ENCODE data around the gene UBA6. TPM values are rescaled to one million over a fixed set of nuclear protein-coding genes. Genes with fewer than 3 reads are reported as not detected.
"Not testable (repeated sequence)": the region's sequence is repeated elsewhere in the genome, so short reads cannot be mapped to it uniquely, and the experiment has no call there.

The UBA6 gene
- total RNA-seq, 1 donor from 2014 or later = 145 TPM

GRCh38 chr4:67713529-67714247, 12.7 kb upstream of the UBA6 start:
- Histone ChIP-seq H3K27me3 (ENCODE audit: control insufficient read depth, insufficient read depth, low read length) (no peaks in the 10 kb centered on the region), H3K36me3 (ENCODE audit: control insufficient read depth, insufficient read depth, low read length) (peaks cover 6% of the 10 kb centered on the region), H3K4me3 (ENCODE audit: low read depth, low read length) (no peak overlapping the region)
- FAIRE-seq (no peak), DNase-seq (ENCODE audit: low read depth) (peak; percentile 86)
- no peak for TF ChIP-seq CTCF (IDR thresholded peaks at IDR 0.05; ENCODE audit: insufficient read depth, low read length, severe bottlenecking)

GRCh38 chr4:67712650-67713528, 11.9 kb upstream of the UBA6 start:
- no peak for FAIRE-seq
- Histone ChIP-seq H3K4me3 (ENCODE audit: low read depth, low read length) (no peak overlapping the region), H3K36me3 (ENCODE audit: control insufficient read depth, insufficient read depth, low read length) (peaks cover 6% of the 10 kb centered on the region), H3K27me3 (ENCODE audit: control insufficient read depth, insufficient read depth, low read length) (no peaks in the 10 kb centered on the region)
- no peak for TF ChIP-seq CTCF (IDR thresholded peaks at IDR 0.05; ENCODE audit: insufficient read depth, low read length, severe bottlenecking)
- DNase-seq (ENCODE audit: low read depth) = no peak

GRCh38 chr4:67712000-67712625, 11.2 kb upstream of the UBA6 start:
- Histone ChIP-seq H3K36me3 (ENCODE audit: control insufficient read depth, insufficient read depth, low read length) (peaks cover 6% of the 10 kb centered on the region), H3K27me3 (ENCODE audit: control insufficient read depth, insufficient read depth, low read length) (no peaks in the 10 kb centered on the region), H3K4me3 (ENCODE audit: low read depth, low read length) (no peak overlapping the region)
- DNase-seq (ENCODE audit: low read depth) (no peak), FAIRE-seq (no peak)
- TF ChIP-seq CTCF (IDR thresholded peaks at IDR 0.05; ENCODE audit: insufficient read depth, low read length, severe bottlenecking) = no peak

- H3K4me3 ChIP-seq (ENCODE audit: low read depth, low read length); H3K27me3 ChIP-seq (ENCODE audit: control insufficient read depth, insufficient read depth, low read length); DNase-seq (ENCODE audit: low read depth); H3K36me3 ChIP-seq (ENCODE audit: control insufficient read depth, insufficient read depth, low read length); FAIRE-seq: not testable (repeated sequence)
Observed at GRCh38 chr4:67706682-67707081, 5.7 kb upstream of the UBA6 start.

- no peak for DNase-seq (ENCODE audit: low read depth)
- no peak for FAIRE-seq
- Histone ChIP-seq H3K27me3 (ENCODE audit: control insufficient read depth, insufficient read depth, low read length) (no peaks in the 10 kb centered on the region), H3K36me3 (ENCODE audit: control insufficient read depth, insufficient read depth, low read length) (no peaks in the 10 kb centered on the region), H3K4me3 (ENCODE audit: low read depth, low read length) (no peak overlapping the region)
- no peak for TF ChIP-seq CTCF (IDR thresholded peaks at IDR 0.05; ENCODE audit: insufficient read depth, low read length, severe bottlenecking)
Observed at GRCh38 chr4:67704843-67705242, 3.9 kb upstream of the UBA6 start.

GRCh38 chr4:67702166-67702565, 1.2 kb upstream of the UBA6 start:
- Histone ChIP-seq H3K4me3 (ENCODE audit: low read depth, low read length) (no peak overlapping the region), H3K27me3 (ENCODE audit: control insufficient read depth, insufficient read depth, low read length) (no peaks in the 10 kb centered on the region), H3K36me3 (ENCODE audit: control insufficient read depth, insufficient read depth, low read length) (no peaks in the 10 kb centered on the region)
- TF ChIP-seq CTCF (IDR thresholded peaks at IDR 0.05; ENCODE audit: insufficient read depth, low read length, severe bottlenecking) = no peak
- FAIRE-seq (no peak), DNase-seq (ENCODE audit: low read depth) (no peak)

Data from bronchial epithelial cell (primary cell).